Heart right ventricle (tissue), 16 donors: ENCODE data around the gene LIMCH1. TPM values are rescaled to one million over a fixed set of nuclear protein-coding genes. Genes with fewer than 3 reads are reported as not detected.

ENCODE experiments used
- ATAC-seq, 8 donors: fragments of 200-7000 bp; cut with Tn5 transposase; one replicate each; pipeline ENCODE4 v1.9.1; 2020; ENCODE audit warnings: mild to moderate bottlenecking in 8 of 8, moderate library complexity in 8 of 8, moderate number of reproducible peaks in 1 of 8
- DNase-seq, 2 donors: peaks; one replicate each; pipeline ENCODE4 v3.0.0-alpha.2; 2020
- H3K27ac ChIP-seq, 10 donors: fragments of 200-600 bp; sonication (generic) in 2 of 10; one replicate each; pipeline versions ENCODE4 v1.5.0 to v1.8.0; 2020 to 2022; ENCODE audit warnings: mild to moderate bottlenecking in 3 of 10
- H3K27me3 ChIP-seq, 7 donors: fragments of 200-600 bp; one replicate each; pipeline ENCODE4 v1.8.0; 2021 to 2022; ENCODE audit warnings: mild to moderate bottlenecking in 2 of 7
- H3K36me3 ChIP-seq, 9 donors: fragments of 200-600 bp; sonication (generic) in 1 of 9; one replicate each; pipeline versions ENCODE4 v1.5.0 to v1.8.0; 2020 to 2022; ENCODE audit warnings: mild to moderate bottlenecking in 2 of 9
- H3K4me1 ChIP-seq, 9 donors: fragments of 200-600 bp; sonication (generic) in 1 of 9; one replicate each; pipeline versions ENCODE4 v1.5.0 to v1.8.0; 2020 to 2022; ENCODE audit warnings: mild to moderate bottlenecking in 4 of 9
- H3K4me3 ChIP-seq, 10 donors: fragments of 200-600 bp; sonication (generic) in 2 of 10; one replicate each; pipeline versions ENCODE4 v1.5.0 to v1.8.0; 2020 to 2022; ENCODE audit warnings: mild to moderate bottlenecking in 7 of 10, moderate library complexity in 2 of 10
- H3K9me3 ChIP-seq, 11 donors: fragments of 200-600 bp in 10 of 11; sonication (generic) in 2 of 11; one replicate each; pipeline versions ENCODE4 v1.5.0 to v1.8.0; 2013 to 2022; ENCODE audit warnings: mild to moderate bottlenecking in 2 of 11, control low read depth in 1 of 11, moderate library complexity in 1 of 11
- WGBS, 2 donors: extraction: QIAGEN DNeasy Blood & Tissue Kit; methylation state at CpG; one replicate each; pipeline ENCODE4 v1.1.7; 2013; ENCODE audit warnings: inconsistent platforms in 1 of 2; 5-methylcytosine and 5-hydroxymethylcytosine counted together
- intact Hi-C, 10 donors: fragments of 100-400 bp; cut with DNase I; formaldehyde crosslinking; loops; one replicate each; pipeline versions ENCODE4 v1.11.1 to v1.14.2; 2022
- polyA plus RNA-seq, 2 donors: library from polyadenylated mRNA; stranded (reverse); fragments of 200-250 nt; gene quantifications; one replicate each; pipeline ENCODE4 v1.2.3, GENCODE V29; 2013
- total RNA-seq, 10 donors: library from RNA; stranded (reverse); fragmentation: NEBNext Ultra II Directional in 3 of 10; extraction: Animal tissue kit (Norgen Biotek cat#: 25700) in 3 of 10; gene quantifications; one replicate each; pipeline versions ENCODE4 v1.2.1 to v1.2.4, GENCODE V29; 2021 to 2023
- TF ChIP-seq, protein P1 (sequence below), 9 donors: fragments of 200-600 bp; sonication (generic) in 2 of 9; IDR thresholded peaks; one replicate each; pipeline versions ENCODE4 v1.5.0 to v1.8.0; 2021 to 2022; ENCODE audit warnings: antibody characterized with exemption in 9 of 9, mild to moderate bottlenecking in 5 of 9, moderate library complexity in 1 of 9
- donor health status: Arrhythmogenic right ventricular cardiomyopathy.
- donor health status: ischemic (EF 13 %, LVEDD 7.1; RV severe dilation, severe dysfunction).
- donor health status: healthy with polysubstance abuse.
- donor health status: DM: no; HTN: yes; CAD: no.
- donor health status: DM: no; HTN: no; CAD: no.
- donor health status: ischemic (EF 25% LVEDD 6.9; RV normal size, moderate dysfunction).
- donor health status: ischemic (EF 25% LVEDD 5.7; RV mildly dilated, moderate dysfunction).
- donor health status: healthy.
- donor health status: DM: yes; HTN: yes; CAD: no.
- donor health status: Ischemic cardiomyopathy.
- donor health status: ischemic (EF 35%, LVEDD 5.7; RV mildly dilated, moderate dysfunction).
- donor health status: nonischemic (EF 11% LVEDD 7.7; RV severe dilation, severe dysfunction).
- donor health status: DM: yes; HTN: yes; CAD: no.
- donor health status: PGD.
- donor health status: ischemic (EF 29% LVEDD 5.4; RV normal size, mild dysfunction).
- donor health status: nonischemic (EF 23%, LVEDD 6.1; RV moderate dilation, normal function).

The LIMCH1 gene
- total and polyA plus RNA-seq, 12 donors: 28.4 to 410 (median 280) TPM

DNA sequence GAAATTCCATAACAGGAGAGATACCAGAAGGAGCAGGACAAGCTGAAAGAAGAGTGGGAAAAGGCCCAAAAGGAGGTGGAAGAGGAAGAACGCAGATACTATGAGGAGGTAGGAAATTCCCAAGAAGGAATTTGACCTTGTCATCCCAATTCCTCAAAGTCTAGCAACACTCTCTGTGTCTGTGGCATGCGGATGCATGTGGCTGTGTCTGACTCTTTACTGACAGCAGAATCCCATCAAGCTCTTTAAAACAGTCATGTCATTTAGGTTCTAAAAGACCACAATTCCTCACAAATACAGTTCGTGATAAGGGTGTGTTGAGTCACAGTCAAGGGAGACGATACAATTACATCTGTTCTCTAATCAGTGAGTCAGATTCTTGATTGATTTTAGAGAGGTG, 142.0 kb downstream of the LIMCH1 start:
- H3K4me1 ChIP-seq: no peaks in the 10 kb centered on the region
- 76 to 82% methylated on average over 4 of the region's 4 CpGs for WGBS, 2 donors
- no peak overlapping the region for H3K4me3 ChIP-seq
- ATAC-seq: no peak
- peaks cover 0 to 100% (median 43%) of the 10 kb centered on the region in 9 donors for H3K36me3 ChIP-seq
- no peaks in the 10 kb centered on the region for H3K9me3 ChIP-seq
- intact Hi-C loops: no loop called here
- no peaks in the 10 kb centered on the region for H3K27me3 ChIP-seq
- DNase-seq: no peak
- no peak overlapping the region for H3K27ac ChIP-seq
- TF ChIP-seq, protein P1, sequence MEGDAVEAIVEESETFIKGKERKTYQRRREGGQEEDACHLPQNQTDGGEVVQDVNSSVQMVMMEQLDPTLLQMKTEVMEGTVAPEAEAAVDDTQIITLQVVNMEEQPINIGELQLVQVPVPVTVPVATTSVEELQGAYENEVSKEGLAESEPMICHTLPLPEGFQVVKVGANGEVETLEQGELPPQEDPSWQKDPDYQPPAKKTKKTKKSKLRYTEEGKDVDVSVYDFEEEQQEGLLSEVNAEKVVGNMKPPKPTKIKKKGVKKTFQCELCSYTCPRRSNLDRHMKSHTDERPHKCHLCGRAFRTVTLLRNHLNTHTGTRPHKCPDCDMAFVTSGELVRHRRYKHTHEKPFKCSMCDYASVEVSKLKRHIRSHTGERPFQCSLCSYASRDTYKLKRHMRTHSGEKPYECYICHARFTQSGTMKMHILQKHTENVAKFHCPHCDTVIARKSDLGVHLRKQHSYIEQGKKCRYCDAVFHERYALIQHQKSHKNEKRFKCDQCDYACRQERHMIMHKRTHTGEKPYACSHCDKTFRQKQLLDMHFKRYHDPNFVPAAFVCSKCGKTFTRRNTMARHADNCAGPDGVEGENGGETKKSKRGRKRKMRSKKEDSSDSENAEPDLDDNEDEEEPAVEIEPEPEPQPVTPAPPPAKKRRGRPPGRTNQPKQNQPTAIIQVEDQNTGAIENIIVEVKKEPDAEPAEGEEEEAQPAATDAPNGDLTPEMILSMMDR (IDR thresholded peaks at IDR 0.05): no peak

GRCh38 chr4:41681054-41681453, 143.1 kb downstream of the LIMCH1 start:
- H3K9me3 ChIP-seq: no peaks in the 10 kb centered on the region
- H3K36me3 ChIP-seq: peaks cover 0 to 100% (median 53%) of the 10 kb centered on the region in 9 donors
- H3K4me3 ChIP-seq: no peak overlapping the region
- no peaks in the 10 kb centered on the region for H3K4me1 ChIP-seq
- H3K27me3 ChIP-seq: no peaks in the 10 kb centered on the region
- peak in 6 of 8 donors; percentile 29 to 91 (median 69) for ATAC-seq
- TF ChIP-seq, protein P1 (IDR thresholded peaks at IDR 0.05): no peak
- intact Hi-C loops: no loop called here
- H3K27ac ChIP-seq: peak overlapping the region in 1 of 10 donors; percentile 46
- WGBS, 2 donors: 78 to 79% methylated on average over 2 of the region's 2 CpGs
- DNase-seq: peak in 1 of 2 donors; percentile 31

- ATAC-seq: no peak
- H3K9me3 ChIP-seq: no peaks in the 10 kb centered on the region
- intact Hi-C loops: no loop called here
- TF ChIP-seq, protein P1 (IDR thresholded peaks at IDR 0.05): no peak
- peaks cover 0 to 100% (median 75%) of the 10 kb centered on the region in 9 donors for H3K36me3 ChIP-seq
- H3K4me3 ChIP-seq: no peak overlapping the region
- H3K4me1 ChIP-seq: no peaks in the 10 kb centered on the region
- H3K27me3 ChIP-seq: no peaks in the 10 kb centered on the region
- H3K27ac ChIP-seq: no peak overlapping the region
- DNase-seq: no peak
Measured at GRCh38 chr4:41683326-41683725, 145.4 kb downstream of the LIMCH1 start.

- no peak overlapping the region for H3K4me3 ChIP-seq
- ATAC-seq (no peak), DNase-seq (no peak)
- WGBS, 2 donors: 80 to 84% methylated on average over 8 of the region's 8 CpGs
- no peaks in the 10 kb centered on the region for H3K27me3 ChIP-seq
- H3K36me3 ChIP-seq: peaks cover 0 to 100% (median 80%) of the 10 kb centered on the region in 9 donors
- intact Hi-C loops: loop anchor here in 1 of 10 donors (5.0 kb wide), 1 partner anchor 200 kb away; no protein-coding TSS in a partner anchor
- no peaks in the 10 kb centered on the region for H3K9me3 ChIP-seq
- H3K27ac ChIP-seq: no peak overlapping the region
- H3K4me1 ChIP-seq: no peaks in the 10 kb centered on the region
- TF ChIP-seq, protein P1 (IDR thresholded peaks at IDR 0.05): no peak
Measured at GRCh38 chr4:41686893-41687292, 148.9 kb downstream of the LIMCH1 start.
